NAMALWA (cell line): Measurements from ENCODE around the gene GPR157.
"Not testable (repeated sequence)": the region's sequence is repeated elsewhere in the genome, so short reads cannot be mapped to it uniquely, and the experiment has no call there.

Experiments used
- DNase-seq: peaks from one replicate; pipeline ENCODE4 v3.0.0-alpha.2; 2015; ENCODE audit warnings: low spot score

The GPR157 gene

DNA sequence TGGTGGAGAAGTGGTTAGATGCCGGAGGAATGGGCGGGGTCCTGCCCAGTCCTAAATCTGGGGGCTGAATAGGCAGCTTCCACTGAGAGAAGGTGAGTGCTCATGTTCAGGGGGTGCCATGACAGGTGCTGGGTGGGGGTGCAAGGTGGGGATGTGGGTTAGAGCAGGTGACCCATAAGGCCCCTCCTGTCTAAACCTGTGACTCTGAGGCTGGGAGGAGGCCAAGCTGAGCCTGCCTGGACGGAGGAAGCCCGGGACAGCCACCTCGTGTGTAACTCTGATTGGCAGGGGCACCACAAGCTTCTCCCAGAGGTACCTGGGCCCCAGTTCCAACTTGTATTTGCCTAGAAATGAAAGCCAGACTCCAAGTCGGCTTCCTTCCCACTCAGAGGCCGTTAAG lies 10.7 kb downstream of the GPR157 start:
- DNase-seq: no peak

- peak; percentile 33 for DNase-seq
Measured at GRCh38 chr1:9115351-9116205, 13.3 kb downstream of the GPR157 start.

GRCh38 chr1:9112961-9113880 lies 15.7 kb downstream of the GPR157 start:
- DNase-seq: no peak

DNA sequence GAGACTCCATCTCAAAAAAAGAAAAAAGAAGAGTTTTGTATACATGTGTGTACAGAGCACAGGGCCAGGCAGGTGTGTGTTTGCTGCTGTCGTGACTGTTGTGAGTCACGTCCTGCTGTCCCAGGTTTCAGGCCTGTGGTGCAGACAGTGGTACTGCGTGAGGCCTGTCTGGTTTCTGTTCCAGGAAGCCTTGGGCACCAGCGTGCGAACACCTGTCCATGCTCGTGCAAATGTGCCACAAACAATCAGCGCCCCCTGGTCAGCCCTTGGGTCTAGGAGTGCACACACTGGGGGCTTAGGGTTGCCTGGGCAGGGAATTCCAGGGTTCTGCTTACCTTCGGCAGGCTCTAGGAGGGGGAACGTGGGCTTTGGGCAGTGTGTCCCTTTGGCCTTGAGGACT lies 16.9 kb downstream of the GPR157 start:
- no peak for DNase-seq

GRCh38 chr1:9111357-9111691 lies 17.6 kb downstream of the GPR157 start:
- no peak for DNase-seq

DNA sequence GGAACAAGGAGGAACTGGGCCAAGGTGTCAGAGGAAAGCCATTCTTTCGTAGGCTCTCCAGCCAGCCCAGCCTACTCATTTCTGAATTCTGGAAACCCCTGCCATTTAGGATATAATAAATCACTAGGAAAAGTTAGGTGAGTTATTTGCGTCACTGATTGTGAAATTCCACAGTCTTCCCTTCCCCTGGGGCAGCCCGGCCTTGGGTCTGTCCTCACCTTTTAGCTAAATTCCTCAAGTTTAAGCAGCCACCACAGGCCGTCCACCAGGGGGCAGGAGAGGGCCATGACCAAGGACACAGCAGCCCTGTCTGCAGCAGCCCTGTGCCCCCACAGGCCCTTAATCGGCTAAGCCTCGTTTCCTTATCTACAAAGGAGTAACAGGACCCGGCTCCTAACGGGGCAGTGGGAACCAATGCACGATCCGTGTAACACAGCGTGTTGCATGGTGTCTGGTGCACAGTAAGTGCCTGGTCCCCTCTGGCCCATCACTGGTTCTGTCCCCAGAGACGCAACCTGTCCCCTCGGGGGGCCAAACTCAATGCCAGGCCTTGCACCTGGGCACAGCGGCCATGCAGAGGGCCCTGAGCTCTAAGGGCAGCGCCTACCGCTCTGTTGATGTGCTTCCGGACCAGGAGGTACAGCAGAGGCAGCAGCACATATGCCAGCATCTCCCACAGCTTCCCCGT lies 18.1 kb downstream of the GPR157 start:
- DNase-seq: peak; percentile 92

DNA sequence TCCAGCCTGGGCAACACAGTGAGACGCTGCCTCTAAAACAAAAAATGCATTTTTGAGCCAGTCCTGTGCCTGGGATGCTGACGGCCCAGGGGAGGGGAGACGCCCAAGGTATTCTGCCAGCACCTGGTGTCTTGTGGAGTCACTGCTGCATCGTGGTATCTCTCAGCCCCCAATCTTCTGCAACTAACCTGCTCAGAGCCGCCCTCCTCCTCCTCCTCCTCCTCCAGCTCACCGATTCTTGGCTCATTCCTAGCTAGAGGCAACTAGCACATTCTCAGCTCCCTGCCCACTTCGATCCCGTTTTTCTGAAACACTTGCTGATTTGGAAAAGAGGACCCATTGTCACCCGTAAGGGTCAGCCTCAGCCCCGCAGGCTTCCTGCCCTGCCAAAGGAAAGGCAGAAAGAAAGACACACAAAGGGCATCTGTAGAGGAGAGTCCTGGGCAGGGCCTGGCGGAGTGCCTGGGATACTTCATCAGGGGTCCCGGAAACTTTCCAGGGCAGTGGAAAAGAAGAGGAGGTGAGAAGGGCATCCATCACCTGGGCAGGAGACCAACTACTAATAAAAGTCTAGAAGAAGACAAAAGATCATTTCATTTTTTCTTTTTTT lies 20.7 kb downstream of the GPR157 start:
- no peak for DNase-seq

GRCh38 chr1:9107136-9107535 lies 21.8 kb downstream of the GPR157 start:
- no peak for DNase-seq

DNA sequence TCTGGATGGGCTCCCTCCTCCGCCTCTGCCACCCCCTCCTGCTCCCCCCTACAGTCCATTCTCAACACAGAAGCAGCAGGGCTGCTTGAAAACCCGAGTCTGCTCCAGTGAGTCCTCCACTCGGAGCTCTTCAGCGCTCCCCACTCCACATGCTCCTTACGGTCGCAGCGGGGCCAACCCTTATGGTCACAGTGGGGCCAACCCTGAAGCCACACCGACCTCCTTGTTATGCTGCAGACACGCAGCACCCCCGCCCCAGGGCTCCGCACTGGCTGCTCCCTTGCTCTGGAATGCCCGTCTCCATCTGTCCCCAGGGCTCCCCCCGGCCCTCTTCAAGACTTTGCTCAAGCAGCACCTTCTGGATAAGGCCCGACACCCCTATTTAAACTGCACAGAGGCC lies 22.6 kb downstream of the GPR157 start:
- no peak for DNase-seq

- no peak for DNase-seq
Measured at GRCh38 chr1:9105336-9105867, 23.5 kb downstream of the GPR157 start.

DNA sequence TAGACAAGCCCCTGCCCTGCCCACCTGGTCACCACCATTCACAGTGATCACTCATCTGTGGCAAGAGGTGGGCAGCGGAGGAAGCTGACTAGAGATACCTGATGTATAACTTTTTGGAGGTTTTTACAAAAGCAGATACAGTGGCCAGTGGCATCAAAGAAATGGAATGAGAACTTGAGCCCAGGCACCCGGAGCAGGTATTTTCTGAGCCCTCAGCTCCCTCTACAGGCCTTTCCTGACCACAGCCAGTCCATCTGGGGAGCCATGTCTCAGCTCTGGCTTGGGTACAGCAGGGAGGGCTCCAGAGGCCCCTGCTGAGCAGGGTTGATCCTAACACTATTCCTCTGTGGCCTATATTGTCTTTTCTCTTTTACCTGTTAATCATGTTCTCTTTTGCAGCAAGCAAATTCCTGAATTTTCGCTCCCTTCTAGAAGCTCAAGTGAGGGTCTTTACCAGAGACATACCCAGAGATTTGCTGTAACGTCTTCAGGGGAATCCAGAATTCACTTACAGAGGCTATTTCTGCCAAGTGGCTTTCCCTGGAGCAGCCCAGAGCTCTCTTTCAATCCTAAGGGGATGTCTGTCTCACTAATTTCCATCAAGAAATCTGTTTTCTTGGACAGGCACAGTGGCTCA lies 27.3 kb downstream of the GPR157 start:
- peak; percentile 85 for DNase-seq

GRCh38 chr1:9100471-9101043 lies 28.3 kb downstream of the GPR157 start:
- DNase-seq: no peak

DNA sequence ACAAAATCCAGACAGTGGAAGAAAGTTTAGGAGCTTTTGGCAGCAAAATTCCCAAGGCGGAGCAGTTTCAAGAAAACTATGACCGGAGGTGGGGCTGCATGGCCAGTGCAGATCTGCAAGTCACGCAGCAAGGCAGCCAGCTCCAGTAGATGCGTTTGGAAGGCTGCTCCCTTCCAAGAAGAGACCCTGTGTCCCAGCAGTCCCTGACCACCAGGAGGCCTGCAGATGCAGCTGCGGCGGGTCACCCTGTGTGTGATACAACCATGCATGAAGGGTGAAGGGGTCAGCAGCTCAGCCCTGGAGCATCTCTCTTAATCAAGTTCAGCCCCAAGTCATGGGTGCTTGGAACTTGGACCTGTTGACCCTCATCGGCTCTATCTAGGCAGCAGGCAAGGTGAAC lies 29.3 kb downstream of the GPR157 start:
- no peak for DNase-seq

DNA sequence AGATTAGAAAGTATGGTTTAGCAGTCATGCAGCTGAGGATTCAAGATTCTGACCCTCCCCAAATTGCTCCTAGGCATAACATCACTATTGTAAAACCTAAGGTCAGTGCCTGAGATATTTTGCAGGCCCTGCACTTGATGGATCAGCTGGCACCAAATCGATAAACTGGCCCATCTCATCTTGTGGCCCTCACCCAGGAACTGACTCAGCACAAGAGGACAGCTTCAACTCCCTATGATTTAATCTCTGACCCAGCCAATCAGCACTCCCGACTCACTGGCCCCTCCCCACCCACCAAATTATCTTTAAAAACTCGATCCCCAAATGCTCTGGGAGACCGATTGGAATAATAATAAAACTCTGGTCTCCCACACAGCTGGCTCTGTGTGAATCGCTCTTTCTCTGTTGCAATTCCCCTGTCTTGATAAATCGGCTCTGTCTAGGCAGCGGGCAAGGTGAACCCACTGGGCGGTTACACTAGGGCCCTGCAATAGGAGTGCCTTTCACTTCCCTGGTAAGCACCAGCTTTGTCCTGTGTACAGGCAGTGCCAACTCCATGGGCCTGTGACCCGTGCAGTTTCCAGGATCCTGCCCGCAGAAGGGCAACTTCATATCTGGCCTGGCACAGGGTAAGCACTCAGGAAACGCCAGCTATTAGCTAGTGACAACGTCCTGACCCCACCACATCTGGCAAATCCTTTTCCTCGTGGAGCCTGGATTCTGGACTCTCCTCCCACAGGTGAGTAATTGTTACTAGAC lies 30.8 kb downstream of the GPR157 start:
- DNase-seq: no peak

GRCh38 chr1:9095818-9096217 lies 33.1 kb downstream of the GPR157 start:
- DNase-seq: no peak

- DNase-seq: not testable (repeated sequence)
Measured at GRCh38 chr1:9093996-9094595, 34.8 kb downstream of the GPR157 start.

DNA sequence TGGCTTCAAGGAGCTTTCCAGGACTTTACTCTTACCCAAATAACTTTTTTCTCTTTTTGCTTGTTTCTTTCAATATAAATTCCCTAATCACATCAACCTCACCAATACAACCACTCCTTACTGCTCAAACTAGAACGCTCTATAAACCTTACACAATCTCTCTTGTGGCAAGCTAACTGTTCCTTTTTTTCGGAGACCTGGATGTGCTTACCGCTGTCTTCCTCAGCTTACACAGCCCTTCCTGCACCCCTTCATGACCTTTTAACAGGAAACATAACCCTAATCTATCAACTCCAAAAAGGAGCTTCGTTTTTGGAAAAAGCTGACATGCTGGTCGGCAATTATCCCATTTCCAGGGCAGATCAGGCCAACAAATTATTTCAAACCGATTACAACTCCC lies 35.3 kb downstream of the GPR157 start:
- no peak for DNase-seq

GRCh38 chr1:9093091-9093490 lies 35.8 kb downstream of the GPR157 start:
- no peak for DNase-seq

GRCh38 chr1:9088807-9089206 lies 40.1 kb downstream of the GPR157 start:
- DNase-seq: no peak
